SHP77 treated with DMSO at 0.1 percent for 48 hours (cell line): Measurements from ENCODE around the gene RALGAPA2.
A peak's percentile ranks its signal among the peaks of the same experiment; 100 is the strongest.

Experiments
- DNase-seq: peaks from one replicate; lab custom pipeline; 2025; lab: John Stamatoyannopoulos, UW

The RALGAPA2 gene

DNA sequence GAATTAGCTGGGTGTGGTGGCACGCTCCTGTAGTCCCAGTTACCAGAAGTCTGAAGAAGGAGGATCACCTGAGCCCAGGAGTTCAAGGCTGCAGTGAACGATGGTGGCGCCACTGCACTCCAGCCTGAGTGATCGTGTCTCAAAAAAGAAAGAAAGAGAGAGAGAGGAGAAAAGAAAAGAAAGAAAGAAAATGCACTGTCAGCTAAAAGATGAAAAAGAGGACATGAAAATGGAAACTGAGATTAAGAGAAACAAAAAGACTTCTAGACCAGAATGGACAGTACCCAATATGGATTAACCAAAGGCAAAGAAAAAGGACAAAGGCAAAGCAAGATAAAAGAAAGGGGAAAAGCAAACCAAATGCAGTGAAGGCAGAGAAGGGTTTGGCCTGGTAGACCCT, 9.0 kb upstream of the RALGAPA2 start:
- DNase-seq = no peak

DNA sequence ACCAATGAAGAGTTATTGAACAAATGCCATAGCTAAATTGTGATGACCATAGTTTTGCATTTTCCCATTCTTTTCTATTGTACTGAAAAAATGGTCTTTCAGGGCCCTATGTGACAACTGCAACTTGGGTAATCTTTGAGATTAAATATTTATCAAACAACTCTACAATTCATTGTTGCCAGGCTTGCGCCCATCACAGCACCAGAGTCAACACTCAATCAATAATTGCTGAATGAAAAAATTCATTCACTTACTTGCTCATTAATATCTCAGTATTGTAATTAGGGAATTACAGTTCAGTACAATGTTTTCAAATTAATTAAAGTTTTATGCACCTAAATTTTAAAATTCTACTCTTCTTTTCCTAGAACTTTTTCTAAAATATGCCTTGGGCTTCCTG, 7.7 kb upstream of the RALGAPA2 start:
- DNase-seq = no peak

DNA sequence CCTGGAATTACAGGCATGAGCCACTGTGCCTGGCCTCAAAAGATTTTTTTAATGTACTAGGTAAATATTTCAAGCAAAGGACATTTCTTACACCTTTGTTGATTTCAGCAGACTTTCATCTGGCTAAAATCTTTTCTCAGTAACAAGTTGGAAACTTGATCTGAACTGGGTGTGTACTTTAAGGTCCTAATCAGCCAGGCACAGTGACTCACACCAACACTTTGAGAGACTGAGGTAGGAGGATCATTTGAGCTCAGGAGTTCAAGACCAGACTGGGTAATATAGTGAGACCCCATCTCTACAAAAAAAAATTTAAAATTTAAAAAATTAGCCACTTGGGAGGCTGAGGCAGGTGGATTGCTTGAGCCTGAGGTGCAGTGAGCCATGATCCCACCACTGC, 7.0 kb upstream of the RALGAPA2 start:
- DNase-seq = no peak

DNA sequence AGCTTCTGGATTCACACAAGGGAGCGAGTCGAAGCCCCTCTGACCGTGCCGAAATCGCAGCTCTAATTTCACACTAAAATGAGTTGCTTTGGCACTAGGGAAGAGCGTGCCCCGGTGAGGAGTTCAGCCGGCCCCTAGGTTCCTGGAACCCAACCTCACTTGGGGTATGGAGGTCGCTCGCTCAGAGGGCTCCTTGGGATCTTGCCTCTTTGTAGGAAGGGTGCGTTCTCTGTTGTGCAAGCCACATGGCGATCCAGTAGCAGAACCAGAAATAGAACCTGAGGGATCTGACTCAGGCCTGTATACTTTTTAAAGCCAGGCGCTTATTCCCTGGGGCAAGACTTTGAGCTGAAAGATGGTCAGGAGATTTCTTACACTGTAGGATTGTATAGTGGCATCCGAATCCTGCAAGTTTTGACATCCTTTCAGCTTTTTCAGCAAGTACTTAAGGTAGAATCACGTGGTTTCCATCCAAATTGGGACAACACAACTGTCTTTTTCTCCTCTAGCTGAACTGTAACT, 861 bp upstream of the RALGAPA2 start:
- DNase-seq = peak; percentile 44

DNA sequence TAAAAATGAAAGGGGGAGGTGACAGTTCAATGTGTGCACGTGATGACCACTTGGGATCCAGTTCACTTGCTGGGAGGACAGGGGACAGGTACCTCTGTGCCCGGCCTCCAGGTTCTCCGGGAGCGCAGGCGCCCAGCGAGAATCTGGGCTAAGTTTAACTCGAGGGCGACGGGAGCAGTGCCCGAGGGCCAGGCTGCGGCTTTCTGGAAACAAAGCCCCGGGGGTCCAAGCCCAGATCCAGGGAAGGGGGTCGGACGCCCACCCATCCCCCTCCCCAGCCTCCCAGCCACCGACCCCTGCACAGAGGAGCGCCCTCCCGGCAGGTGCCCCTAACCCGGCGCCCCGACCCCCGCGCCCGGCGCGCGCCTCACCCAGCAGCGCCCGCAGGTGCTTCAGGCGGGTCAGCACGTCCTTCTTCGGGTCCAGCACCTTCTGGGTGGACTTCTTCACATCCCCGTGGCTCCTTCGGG, 405 bp downstream of the RALGAPA2 start:
- DNase-seq = no peak

DNA sequence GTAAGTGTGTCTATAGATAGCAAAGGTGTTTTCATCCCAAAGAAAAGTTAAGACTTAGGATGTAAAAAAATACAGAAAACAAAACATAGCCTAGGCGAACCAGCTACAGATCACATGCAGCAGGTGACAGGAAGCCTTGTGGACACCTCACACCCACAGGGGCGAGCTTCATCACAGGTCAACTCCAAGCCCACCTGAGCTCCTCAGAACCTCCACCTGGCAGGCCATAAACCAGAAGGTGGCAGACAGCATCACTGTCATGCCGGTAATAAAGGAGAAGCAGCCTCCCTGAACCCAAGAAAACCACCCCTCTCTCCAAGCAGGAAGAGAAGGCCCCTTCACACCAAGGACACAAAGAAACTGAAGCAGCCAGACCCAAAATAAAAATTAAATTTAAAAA, 1.0 kb downstream of the RALGAPA2 start:
- DNase-seq = no peak

DNA sequence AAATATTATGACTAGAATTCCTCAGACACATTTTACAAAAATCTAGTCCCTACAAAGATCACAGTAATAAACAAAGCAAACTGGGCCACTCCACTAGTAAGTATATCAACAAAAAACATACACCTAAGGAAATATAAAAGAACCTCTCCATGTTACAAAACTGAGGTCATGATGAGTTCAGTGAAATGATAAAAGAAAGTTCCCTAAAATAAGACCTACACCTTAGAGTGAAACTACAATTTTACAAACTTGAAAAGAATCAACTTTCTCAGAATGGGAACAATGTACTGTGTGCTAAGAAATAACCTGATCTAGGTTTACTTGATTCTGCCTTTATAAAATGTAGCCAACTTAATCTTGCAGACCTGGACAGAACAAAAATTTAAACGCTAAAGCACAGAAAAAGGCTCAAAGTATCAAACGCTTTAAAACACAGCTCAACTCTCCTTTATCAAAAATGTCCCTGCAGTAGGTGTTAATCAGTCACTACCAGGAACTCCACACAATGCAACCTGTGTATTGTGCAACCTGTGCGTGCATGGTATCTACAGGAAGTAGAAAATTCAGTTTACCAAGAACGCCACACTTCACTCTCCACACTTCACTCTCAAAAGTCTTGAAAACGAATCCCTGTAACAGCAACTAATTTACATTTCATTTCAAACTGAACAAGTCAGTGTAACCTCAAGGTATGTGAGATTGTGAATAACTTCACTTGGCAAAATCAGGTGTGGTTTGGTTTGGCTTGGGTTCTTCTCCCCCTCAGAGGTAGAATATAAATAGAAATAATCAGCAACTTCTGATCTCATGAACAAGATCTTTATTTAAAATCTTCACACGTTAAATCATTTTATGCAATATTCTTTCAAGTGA, 1.8 kb downstream of the RALGAPA2 start:
- DNase-seq = no peak

DNA sequence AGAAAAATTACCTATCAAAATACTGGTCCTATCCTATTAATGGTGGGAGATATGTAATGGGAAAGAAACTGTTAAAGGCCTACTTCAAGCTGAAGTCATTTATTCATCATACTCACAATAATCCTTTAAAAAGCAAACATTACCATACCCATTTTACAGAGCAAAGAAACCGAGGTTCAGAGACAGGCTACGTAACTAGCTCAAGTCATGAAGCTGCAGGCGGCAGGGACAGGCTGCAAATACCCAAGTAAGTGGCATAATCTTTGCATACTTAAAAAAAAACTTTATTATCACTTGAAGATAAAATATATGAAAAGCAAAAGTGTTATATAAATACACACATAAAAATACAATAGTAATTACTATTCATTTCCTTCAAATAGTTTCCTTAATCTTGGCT, 2.6 kb downstream of the RALGAPA2 start:
- DNase-seq = no peak

DNA sequence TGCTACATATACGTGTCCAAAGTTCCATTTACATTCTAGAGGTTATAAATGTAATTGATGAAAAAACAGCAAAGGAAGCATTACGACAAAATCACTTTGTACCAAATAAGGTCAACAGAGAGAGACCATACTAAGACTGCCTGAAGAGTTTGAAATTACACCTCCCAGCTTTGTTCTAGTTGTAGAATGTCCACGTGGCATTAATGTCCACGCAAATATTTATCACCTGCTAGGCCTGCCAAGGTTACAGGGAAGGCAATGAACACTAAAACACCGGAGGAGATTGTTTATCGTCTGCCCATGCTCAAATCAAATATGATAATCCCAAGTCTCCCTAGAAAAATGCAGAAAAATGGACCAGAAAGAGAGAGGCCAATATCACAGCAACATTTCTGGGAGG, 6.2 kb downstream of the RALGAPA2 start:
- DNase-seq = no peak

DNA sequence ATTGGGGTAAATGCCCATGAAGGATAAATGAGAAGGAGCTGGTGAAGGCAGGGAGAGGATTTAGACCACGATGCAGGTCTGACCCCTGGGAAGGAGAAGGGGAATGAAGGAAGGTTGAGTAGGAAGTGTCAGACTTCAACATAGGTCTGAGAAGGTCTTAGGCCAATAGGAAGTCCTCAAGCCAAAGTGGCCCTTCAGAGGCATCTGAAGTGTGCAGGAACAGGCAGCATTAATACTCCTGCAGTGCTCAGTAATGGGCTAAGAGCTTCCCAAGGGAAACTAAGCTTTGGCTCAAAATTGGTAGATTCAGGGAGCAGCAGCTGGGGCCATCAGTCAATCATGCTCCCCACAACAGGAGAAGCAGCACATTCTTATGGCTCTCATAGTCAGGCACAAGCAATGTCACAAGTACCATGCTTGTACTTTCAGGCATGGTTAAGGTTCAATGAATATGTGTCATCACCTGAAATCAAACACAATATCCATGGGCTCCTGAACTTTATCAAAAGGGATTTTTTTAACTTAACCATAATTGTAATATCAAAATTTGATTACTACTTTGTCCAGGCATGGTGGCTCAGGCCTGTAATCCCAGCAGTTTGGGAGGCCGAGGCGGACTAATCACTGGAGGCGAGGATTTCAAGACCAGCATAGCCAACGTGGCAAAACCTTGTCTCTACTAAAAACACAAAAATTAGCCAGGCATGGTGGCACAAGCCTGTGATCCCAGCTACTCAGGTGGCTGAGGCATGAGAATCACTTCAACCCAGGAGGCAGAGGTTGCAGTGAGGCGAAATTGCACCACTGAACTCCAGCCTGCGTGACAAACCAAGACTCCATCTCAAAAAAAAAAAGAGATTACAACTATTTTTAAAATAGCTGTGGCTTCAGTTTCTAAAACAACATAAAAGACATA, 9.9 kb downstream of the RALGAPA2 start:
- DNase-seq = no peak

DNA sequence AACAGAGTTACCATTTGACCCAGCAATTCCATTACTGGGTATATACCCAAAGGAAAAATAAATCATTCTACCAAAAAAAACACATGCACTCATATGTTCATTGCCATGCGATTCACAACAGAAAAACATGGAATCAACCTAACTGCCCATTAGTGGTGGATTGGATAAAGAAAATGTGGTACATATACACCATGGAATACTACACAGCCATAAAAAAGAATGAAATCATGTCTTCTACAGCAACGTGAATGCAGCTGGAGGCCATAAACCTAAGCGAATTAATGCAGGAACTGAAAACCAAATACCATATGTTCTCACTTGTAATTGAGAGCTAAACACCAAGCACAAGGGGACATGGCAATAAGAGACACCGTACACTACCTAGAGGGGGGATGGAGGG, 12.5 kb downstream of the RALGAPA2 start:
- no peak for DNase-seq

DNA sequence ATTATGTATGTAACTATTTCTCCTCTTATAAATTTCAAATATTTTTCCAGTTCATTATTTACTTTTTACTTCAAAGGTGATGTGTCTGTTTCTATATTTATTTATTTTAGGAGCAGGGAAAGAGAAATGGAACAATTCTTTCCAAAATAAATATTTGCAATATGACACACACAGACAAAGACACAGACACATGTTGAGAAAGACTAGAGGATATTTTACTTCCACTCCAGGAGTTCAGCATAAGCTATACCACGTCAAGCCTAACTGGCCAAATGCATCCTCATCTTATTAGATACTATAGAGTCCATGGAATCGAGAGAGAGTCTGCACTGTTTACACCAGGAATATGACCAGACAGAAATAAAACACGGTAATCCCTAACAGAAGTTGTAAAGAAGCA, 13.3 kb downstream of the RALGAPA2 start:
- DNase-seq = peak; percentile 34

DNA sequence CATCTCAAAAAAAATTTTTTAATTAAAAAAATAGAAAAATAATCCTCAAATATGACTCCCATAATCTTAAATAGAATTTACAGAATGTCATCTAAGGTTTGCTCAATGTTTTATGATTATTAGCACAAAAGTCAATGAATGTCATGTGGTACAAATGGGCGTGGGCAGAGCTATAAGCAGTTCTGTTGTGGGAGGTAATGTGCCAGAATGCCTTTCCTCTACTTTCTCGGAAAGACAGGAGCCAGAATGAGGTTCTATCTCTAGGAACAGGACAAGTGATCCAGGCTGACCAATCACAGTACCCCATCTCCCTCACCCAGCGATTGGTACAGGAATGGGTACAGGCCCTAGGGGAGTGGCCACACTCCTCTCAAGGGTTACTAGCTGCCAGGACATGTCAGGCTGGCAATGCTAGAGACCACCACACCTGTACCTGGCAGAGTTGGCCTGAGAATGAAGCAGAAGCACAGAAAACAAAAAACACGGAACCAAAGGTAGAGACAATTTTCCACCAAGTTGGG, 15.1 kb downstream of the RALGAPA2 start:
- DNase-seq = no peak

DNA sequence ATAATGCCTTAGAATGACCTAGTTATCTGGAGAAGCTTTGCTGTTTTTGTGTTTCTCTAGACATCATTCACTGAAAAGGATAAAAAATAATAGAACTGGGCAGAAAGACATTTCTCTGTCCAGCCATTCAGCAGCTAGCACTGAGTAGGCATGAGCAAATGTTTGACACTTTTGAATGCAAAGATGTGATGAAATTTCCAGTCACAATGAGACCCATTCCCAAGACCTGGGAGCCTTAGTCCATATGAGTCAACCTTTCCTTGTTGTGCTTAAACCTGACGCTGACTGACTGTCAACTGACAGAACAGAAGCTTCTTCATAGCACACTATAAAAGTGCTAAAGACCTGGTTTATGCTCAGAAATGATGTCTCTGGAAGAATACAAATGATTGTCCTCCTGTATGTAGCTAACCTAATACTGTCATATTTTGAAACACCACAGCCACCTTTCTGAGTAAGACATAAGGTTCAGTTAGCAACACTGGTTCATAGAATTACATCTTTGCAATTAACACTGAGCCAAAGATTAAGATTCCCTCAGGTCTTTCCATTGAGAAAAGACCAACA, 17.1 kb downstream of the RALGAPA2 start:
- DNase-seq = no peak

DNA sequence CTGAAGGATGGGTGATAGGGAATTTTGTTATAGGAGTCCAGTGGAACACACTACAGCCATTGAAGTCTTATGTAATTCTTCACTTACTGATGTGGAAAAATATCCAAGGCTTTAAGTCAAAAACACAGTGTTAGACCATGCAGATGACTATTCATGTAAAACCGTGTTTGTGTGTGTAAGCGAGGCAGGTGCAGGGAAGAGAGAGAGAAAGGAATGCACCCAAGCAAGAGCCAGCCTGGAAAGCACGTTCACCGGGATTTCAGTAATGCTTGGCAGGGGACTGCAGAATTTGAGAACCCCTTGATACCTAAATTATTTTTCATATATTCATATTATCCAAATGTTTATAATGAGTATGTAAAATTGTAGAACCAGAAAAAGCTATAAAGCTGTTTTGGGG, 17.9 kb downstream of the RALGAPA2 start:
- DNase-seq = no peak

DNA sequence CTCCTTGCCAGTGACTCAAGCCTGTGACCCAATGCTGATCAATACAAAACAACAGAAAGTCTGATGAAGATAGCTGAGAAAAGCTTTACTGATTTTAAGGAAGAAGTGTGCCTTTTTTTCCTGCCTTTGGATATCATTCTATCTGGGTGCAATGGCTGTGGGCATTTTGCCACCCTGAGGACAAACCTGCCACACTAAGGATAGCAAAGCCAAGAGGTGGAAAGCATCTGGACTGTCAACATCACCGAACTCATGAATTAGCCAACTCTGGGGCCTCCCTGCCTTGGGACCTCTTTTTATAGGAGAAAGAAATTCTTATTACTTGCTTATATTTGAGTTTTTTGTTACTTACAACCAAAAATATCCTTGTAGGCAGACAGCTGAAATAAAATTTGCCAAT, 19.9 kb downstream of the RALGAPA2 start:
- DNase-seq = no peak

DNA sequence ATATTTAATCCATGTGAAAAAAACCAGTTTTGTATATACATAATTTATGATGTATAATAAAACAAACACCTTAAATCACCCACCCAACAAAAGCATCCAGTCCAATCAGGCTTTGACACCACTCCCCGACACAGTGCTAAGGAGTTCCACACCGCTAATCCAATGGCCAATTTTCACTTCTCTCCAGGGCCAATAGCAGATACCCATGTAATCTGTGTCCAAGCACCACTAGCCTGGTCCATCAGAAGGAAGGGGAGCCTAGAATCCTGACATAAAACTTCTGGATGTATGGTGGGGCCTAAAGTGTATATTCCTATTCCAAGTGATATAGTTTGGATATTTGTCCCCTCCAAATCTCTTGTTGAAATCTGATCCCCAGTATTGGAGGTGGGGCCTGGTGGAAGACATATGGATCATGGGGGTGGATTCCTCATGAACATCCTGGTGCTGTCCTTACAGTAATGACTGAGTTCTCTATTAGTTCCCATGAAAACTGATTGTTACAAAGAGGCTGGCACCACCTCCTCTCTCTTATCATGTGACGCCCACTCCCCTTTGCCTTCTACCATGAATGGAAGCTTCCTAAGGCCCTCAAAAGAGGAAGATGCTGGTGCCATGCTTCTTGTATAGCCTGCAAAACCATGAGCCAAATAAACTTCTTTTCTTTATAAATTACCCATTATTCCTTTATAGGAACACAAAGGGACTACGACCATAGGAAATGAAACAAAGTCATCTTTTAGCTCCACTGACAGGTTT, 20.8 kb downstream of the RALGAPA2 start:
- DNase-seq = no peak

DNA sequence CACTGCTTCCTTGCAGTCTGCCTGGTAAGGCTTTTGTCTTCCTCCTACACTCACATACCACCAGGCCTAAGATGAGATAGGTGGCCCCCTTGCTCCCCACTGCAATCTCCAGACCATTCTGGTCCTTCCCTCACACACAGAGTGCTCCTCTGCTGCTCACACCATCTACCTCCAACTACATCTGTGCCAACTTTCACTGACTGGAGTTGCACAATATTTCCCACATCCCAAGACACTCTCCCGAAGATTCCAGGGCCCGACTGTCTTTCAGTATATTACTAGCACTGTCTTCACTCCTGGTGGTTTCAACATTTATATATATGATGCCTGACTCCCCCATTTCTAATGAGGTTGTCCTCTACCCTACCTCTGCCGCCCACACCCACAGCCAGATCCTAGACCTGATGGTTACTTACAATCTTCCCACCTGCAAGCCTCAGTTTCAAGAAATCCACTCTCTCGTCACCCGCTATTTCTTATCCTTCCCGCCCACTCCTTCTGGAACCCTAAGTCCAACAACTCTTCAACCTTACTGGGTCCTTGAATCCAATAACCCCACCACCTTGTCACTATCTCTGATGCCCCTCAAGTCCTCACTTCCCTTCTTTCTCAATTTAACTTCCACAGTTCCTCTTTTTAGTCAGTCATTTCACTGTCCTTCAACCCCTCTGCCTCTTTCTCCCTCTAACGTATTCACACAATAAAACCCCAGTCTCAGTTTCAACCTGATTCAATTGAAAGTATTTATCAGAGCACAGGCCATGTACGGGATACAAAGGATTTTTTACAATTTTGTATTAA, 21.6 kb downstream of the RALGAPA2 start:
- DNase-seq = no peak

DNA sequence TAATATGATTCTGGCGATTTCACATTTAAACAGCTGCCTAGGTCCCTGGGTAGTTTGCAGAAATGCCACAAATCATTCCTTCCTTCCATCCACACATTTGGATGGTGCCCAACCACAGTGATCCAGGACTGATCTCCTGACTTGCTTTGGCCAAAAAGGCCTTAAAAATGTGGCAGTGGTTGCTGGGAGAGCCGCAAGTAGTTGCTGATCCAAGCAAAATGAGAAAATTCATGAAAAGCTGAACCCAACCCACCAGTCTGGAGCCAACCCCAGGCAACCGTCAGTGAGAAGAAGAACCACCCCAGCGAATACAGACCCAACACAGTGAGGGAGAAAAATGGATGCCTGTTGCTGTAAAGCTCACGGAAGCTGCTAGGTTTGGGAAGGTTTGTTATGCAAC, 25.1 kb downstream of the RALGAPA2 start:
- no peak for DNase-seq

DNA sequence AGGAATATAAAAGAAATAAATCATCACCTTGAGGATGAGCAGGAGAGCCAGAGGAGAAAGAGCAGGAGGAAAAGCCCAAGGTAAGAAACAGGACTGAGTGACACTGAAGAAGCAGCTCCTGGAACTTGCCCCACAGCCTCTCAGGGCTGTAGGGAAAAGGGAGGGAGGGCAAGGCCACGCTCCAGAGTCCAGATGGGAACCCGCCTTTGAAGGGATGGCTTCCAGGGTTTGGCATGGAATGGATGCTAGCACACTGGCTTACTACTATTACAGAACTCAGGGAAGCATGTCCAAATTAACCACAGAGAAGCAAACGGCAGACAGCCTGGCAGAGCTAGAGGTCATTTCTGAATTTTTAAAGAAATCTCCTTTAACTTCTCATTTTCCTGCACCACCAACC, 26.8 kb downstream of the RALGAPA2 start:
- no peak for DNase-seq
